GM21619 (cell line): ENCODE results near the gene PDE9A.

ENCODE experiments used
- ATAC-seq: cut with Tn5 transposase; IDR thresholded peaks from one replicate; pipeline ENCODE4 v1.9.1; 2021; ENCODE audit not compliant: unreplicated experiment

The PDE9A gene

DNA sequence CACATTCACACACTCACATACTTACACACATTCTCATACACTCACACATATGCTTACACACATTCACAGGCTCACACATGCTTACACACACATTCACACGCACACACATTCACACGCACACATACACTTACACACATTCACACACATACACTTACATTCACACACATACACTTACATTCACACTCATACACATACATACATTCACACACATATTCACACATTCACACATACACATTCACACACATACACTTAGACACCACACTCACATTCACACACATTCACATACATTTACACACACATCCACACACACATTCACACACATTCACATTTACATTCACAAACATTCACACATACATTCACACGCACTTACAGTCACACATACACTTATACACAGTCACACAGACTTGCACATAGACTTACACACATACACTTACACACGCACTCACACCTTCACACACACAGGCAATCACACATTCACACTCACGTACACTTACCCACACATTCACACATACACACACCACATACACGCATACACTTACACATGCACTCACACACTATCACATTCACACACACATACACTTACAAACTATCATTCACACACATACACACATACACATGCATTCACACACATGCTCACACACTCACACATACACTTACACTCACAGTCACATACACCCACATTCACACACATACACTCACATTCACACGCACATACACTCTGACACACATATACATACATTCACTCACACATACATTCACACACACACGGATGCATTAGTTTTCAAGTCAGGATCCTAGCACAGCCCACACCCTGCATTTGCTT is 16.8 kb downstream of the PDE9A start:
- ATAC-seq, result no peak

DNA sequence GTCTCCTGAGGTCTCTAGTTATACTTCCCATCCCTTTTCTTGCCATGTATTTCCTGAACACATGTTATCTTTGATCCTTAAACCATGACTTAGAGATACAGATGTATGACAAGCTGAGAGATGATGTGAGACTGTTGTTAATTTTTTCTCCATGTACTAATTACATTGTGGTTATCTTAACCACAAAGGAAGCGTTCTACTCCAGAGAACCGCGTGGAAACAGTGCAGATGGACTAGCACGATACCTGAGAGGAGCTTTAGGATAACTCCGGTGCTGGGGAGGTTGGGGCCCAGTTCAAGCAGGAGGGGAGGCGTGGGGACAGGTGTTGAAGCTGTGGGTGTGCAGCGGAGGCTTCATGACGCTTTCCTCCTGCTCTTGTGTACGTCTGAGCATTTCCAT is 17.5 kb downstream of the PDE9A start:
- ATAC-seq, result no peak

DNA sequence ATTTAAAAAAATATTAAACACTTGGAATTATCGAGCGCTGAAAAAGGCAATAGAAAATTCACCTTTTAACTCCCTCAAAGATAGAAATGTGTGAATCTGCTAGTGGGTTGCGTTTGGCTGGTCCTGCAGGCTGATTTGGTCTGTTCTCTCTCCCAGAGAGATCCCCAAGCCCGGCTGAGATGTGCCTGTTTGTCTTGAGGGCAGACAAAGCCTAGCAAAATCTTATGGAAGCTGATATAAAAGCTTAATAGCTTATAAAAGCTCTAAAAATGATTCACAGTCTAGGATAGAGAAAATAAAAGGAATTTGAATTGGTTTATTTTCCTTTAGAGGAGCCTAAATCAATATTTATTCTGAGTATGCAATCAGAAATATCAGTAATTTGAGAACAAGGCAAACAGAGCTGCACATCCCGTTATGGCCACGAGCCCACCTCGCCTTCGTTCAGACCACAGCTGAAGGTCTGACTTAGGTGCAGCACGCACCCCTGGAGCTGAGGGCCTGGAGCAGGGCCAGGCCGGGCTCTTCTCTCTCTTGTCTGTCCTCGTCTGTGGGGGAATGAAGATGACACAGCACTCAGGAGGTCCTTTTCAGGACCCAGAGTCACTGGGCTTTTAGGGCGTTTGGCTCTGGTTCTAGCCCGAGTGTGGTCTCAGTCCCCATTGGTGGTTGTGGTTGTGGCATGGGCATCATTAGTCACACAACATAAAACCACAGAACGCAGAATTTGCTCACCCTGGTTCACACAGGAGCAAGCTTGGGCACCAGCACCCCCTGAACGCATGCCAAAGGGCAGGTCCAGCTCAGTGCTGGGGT is 18.6 kb downstream of the PDE9A start:
- no peak for ATAC-seq

DNA sequence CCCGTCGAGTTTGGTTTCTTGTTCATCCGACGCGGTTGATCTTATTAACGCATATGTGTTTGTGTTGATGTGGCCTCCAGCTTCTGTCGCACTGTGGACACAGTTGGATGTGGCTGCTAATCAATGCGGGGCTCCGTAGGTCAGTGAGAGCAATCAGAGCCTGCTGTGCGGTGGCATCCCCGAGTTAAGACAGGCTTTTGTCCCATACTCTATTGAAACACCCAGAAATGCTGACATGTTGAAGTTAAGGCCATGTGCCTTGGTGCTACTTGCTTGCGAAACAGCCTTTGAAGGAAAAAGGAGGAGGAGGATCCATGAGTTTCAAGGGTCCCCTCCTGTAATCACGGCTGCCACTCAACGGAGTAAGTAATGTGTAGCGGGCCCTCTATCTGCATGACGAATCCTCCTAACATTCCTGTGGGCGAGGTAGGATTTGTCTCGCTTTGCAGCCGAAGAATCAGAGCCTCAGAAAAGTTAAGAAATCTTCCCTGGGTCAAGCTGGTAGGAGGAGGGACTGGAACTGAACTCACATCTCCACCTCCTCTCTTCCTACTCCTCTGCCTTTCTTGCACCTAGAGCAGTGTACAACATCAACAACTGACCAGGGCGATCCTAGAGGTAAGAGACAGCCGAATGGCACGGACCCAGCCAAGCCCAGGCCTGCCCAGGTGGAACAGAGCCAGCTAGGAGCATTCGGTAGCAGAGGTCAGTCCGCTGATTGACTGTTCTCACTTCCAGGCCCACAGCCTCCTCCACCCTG is 19.5 kb downstream of the PDE9A start:
- ATAC-seq, result no peak

DNA sequence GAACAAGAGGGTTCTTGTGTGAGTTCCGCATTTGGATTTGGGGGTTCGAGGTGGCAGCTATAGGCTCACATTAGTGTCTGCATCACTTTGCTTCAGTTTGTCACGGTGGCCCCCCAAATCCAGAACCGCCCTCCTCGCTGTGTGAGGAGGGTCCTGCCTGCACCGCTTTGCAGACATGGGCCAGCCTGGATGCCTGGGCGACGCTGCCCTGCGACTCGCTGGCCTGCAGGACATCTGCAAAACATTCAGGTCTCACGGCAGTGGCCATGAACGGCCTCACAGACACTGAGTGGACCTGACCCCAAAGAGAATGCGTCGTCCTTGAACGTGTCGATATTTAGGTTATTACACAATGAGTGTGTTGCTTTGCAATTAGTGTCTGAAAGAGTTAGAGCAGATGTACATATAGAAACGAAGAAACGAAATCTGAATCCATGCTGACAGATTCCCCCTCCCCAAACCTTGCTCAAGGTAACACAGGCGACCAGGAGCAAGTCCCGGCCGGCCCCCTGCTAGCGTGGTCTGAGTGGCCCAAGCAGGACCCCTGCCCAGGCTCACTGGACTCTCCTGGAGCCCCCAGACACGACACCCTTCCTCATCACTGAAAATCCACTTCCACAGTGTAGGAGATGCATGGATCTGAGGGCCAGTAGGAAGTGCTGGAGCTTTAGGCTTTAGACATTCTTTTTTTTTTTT is 20.4 kb downstream of the PDE9A start:
- ATAC-seq, result no peak

DNA sequence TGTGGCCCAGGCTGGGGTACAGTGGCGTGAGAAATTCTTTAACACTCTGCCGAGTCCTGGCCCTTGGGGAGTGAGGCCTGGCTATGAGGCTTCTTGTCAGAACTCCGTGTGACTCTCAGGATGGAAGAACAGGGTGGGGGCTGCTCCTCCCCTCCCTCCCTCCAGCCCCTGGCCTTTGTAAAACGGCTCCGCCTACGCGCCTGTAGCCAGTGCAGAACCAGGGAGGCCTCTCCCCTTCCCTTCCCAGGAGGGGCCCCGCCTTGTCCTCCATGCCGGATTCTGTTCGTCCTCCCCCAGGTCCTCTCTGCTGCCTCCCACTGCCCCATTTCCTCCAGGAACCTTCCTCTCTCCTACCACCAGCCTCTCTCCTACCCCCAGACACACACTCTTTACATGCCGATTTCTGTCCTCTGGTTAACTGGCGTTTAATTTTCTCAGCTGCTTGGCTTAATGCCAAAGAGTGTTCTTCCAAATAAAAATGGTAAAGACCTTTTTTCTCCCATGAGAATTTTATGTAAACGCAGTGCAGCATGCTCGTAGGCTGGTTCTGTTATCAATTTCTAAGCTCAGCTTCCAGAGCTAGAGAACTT is 21.0 kb downstream of the PDE9A start:
- no peak for ATAC-seq

DNA sequence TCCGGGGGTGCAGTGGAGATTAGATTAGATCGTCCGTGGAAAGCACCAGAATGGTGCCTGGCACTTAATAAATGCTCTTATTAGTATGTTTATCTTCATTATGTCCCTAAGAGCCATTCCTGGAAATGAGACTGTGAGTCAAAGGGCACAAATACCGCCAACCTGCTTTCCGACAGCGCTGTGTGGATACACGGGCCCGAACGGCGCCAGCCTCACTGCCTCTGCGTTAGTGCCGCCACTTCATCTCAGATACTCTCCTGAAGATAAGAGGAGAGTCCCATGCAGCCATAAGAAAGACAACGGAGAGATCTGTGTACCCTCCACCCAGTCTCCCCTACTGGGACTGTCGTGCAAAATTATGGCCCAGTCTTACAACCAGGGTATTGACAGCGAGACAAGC is 22.0 kb downstream of the PDE9A start:
- ATAC-seq, result no peak

DNA sequence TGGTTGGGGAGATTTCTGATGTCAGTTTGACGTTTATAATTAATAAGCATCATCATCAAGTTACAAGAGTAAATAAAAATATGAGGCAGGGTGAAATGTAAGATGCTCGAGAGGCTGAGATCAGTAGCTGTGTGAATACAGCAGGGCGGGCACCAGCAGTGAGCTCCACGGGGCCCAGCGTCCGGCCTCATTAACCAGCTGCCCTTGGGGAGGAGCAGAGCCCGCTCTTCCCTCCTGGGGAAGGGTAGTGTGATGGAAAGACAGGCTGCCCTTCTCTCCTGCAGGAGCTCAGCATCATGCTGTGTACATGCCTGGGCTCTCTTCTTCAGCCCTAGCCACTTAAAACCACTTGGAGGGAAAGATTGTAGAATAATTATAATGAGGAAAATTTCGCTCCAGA is 23.4 kb downstream of the PDE9A start:
- ATAC-seq, result no peak

DNA sequence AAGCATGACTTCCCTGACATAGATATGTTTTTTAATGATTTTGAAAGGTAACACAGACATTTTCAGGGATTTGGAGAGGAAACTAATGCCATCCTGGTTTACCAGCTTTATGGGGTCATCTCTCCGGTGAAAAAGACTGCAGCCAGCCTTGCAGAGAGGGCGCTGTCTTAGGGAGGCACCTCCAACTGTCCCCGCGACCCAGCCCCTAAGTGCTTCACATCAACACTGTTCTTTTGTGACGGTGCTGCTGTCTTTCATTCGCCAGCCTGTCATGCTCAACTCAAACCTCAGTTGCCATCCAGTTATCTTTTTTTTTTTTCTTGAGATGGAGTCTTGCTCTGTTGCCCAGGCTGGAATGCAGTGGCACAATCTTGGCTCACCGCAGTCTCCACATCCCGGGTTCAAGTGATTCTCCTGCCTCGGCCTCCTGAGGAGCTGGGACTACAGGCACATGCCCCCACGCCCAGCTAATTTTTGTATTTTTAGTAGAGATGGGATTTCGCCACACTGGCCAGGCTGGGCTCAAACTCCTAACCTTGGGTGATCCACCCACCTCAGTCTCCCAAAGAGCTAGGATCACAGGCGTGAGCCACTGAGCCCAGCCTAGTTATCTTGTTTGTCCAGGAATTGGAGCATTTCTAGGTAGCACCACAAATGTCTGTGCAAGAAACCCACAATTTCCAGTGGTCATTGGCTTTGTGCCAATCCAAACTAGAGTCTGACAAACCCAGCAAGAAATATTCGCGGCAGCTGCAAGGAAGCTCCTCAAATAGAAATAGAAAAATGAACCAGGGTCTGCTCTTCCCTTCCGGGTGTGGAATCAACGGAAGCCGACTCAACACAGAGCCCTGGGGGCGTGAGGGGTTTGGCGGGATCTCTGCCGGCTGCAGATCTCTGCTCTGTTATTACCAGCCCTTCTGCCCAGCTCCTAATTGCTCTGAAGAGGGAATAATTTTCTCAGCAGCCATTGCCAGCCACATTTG is 24.2 kb downstream of the PDE9A start:
- no peak for ATAC-seq

DNA sequence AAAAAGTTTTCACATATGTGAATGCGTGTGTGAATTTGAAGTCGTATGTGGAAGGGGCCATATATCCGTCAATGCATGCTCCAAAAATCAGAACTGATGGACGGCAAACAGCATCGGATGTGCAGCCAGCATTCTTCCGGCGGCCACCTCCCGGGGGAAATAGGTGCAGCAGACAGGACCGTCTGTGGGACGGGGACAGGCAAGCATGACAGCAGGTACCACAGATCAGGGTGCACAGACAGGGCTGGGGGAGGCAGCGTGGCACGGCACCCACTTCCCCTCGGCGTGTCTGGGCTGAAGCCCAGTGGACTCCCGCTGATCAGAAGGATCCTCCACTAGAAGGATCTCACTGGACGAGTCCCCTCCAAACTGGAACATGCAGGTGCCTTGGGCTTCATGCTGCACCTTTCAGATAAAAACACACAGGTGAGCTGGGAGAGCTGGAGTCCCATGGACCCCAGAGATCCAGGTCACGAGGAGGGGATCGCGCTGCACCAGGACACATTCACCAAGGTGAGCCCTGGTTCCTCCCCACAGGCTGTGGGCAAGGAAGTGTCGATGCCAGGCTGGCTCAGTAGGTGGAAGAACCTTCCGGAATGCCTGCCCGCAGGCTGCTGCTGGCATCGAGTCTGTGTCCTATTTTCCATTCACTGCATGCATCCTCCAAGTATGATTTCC is 25.3 kb downstream of the PDE9A start:
- ATAC-seq, result no peak

DNA sequence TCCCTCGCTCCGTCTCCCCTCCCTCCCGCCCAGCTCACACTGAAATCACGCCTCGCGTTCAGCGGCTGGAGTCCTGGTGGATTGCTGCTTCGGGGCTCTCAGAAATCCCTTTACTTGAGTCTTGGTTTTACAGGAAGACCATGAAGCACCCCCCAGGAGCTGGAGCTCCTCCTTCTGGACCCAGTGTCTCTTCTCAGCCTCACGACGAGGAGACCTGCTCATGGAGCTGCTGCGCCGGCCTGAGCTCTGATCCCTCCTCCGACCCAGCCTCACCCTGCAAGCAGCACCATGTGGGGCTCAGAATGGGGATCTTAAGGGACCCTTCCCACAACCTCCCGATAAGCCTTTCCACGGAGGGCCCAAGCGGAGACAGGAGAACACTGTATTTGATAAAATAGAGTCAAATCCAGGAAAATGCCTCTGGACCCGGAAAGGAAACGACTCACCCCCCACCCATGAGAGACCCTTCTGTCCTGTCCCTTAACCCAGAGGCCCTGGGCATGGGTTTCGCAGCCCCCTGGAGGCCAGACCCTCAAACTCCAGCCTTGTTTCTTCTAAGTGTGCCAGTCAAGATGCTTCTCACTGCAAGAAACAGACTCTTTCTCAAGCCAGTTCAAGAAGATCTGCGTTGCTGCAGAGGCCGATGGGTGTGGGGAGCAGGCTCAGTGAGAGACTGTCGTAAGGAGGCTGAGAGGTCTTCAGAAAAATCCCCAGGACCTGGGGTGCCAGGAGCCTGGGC is 26.1 kb downstream of the PDE9A start:
- ATAC-seq, result no peak

DNA sequence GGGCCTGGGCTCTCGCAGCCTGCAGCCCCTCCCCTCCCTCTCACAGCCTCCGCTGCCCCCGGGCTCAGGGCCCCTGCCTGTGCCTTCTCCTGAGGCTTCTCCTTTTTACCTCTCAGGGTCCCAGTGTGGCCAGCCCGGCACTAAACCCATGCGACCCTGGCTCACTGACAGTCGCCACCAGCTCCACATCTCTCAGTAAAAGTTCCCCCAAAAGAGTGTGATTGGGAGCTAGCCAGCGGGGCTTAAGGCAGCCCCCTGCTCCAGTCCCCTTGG is 26.6 kb downstream of the PDE9A start:
- no peak for ATAC-seq

DNA sequence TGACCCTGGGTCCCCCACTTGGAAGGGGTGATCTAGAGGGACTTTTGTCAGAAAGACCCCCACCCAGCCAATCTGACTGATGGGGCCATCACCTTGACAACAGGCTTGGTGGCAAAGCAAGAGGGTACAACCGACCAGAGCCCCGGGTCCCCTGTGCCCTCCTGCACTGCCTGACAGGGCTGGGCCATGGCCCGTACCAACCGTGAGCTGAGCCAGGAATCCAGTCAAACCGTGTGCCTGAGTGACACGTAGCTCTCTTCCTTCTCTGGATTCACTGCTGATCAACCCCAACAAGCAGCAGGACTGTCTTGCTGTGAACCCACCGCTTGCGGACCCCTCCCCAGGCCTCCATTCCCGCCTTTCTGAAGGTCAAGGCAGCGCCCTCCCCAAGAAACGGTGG is 27.0 kb downstream of the PDE9A start:
- no peak for ATAC-seq

DNA sequence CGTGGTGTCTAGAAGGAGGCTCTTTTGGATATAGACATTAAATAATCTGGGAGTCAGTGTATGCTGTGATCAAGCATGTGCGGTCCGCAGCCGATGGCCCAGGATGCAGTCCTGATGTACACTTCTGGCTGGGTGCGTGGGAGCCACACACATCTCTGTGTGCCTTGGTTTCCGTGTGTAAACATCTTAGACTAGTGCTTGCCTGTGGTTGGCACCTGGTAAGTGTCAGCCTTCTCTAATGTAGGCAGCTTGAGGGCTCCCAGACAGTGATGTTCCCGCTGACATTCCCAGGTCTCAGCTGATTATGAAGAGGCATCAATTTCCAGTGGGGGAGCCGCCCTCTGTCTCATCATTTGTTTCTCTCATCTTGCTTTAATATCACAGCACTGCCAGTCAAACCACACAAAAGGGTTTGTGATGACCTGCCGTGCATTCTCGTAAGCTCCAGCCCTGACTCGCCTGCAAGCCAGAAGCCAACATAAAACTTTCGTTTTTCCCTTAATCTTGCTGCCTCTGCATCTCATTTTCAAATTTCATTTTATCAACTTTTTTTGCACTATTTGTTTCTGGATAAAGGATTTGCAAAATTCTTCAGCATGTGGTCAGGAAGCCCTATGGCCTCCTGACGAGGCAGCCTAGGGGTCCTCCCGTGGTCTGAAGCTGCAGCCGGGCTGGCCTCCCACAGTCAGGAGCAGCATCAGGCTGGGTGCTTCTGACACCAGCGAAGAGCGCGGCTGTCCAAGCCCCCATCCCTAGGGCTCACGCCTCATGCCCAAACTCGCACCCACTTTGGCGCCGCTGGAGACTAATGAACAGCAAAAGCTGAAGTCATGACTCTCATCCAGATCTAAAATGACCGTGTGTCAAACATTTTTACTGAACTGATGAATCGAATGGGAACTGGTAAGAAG is 28.1 kb downstream of the PDE9A start:
- ATAC-seq, result no peak

DNA sequence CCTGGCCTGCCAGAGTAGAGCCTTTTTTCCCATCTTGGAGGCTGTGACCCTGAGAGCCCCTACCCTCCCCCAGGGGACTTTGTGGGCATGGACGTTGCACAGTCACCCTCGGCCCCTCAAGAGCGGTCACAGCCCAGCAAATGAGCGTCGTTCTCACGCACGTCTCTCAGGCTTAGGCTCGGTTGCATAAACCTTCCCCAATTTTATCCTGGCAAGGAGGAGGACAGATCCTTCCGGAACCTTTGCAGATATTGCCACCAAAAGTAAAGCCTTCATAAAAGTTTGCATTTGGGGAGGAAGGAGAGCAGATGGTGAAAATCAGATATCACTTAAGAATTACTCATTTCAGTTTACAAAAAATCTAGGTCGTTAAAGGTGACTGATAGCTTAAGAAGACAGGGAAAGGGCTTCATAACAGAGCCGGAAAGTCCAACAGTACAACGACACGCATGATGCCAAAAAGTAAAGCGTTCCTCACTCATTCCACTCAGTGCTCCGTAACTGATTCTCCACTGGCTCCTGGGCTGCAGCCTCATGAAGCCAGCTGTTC is 29.3 kb downstream of the PDE9A start:
- ATAC-seq, result no peak

DNA sequence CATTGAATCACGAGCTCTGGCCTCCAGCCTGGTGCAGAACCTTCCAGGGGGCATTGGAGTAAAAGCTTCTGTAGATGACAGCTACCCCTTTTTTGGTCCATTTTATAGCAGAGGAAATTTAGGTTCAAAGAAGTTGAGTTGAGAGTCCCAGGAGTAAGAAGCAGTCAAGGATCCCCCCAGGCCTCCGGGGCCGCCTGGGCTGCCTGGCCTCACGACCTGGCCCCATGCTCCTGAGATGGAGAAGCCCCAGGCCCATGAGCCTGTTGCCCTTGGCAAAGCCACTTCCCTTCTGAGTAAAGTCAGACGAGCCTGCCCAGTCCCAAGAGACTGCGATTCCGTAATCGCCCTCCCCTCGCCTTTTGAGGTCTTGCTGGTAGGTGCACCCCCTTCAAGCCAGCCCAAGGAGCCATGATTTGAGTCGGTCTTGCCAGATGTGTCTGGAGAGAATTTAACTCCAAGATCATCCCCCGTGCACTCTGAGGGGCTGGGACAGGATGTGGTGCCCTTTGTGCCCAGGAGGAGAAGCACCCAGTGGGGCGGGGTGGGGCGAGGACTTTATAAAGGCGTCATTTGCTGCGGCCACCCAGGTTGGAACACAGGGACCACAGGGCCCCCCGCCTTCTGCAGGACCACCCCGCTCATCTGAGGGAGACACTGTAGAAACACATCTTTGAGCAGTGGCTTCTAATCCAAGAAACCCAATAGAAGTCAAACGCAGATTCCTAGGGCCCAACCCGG is 30.1 kb downstream of the PDE9A start:
- ATAC-seq, result no peak
